Esophagus squamous epithelium (tissue), 4 donors: ENCODE measurements around the gene KRTAP13-2.

Experiments
- CTCF ChIP-seq, 6 experiments: fragments of 450-650 bp in 4 of 6; fragments of 200-600 bp in 2 of 6; sonication (generic) in 2 of 6; IDR thresholded peaks; one replicate each; pipeline ENCODE4 v1.5.1; 2016 to 2019; ENCODE audit warnings: antibody characterized with exemption in 6 of 6, mild to moderate bottlenecking in 4 of 6, moderate library complexity in 4 of 6
- POLR2A ChIP-seq, 4 donors: fragments of 450-650 bp; IDR thresholded peaks; one replicate each; pipeline ENCODE4 v1.6.1; 2017; ENCODE audit warnings: antibody characterized with exemption in 4 of 4, mild to moderate bottlenecking in 4 of 4, moderate library complexity in 3 of 4

- TF ChIP-seq POLR2A (IDR thresholded peaks at IDR 0.05) (no peak), CTCF (IDR thresholded peaks at IDR 0.05) (no peak)
Observed at GRCh38 chr21:30345014-30345413, 27.1 kb downstream of the KRTAP13-2 start.
